HG02981 (cell line): ENCODE results near the gene MECR.
A peak's percentile ranks its signal among the peaks of the same experiment; 100 is the strongest.

ENCODE experiments used
- ATAC-seq: cut with Tn5 transposase; IDR thresholded peaks from one replicate; pipeline ENCODE4 v1.9.1; 2021; ENCODE audit warnings: mild to moderate bottlenecking, moderate library complexity; ENCODE audit not compliant: unreplicated experiment

The MECR gene, protein sequence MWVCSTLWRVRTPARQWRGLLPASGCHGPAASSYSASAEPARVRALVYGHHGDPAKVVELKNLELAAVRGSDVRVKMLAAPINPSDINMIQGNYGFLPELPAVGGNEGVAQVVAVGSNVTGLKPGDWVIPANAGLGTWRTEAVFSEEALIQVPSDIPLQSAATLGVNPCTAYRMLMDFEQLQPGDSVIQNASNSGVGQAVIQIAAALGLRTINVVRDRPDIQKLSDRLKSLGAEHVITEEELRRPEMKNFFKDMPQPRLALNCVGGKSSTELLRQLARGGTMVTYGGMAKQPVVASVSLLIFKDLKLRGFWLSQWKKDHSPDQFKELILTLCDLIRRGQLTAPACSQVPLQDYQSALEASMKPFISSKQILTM

DNA sequence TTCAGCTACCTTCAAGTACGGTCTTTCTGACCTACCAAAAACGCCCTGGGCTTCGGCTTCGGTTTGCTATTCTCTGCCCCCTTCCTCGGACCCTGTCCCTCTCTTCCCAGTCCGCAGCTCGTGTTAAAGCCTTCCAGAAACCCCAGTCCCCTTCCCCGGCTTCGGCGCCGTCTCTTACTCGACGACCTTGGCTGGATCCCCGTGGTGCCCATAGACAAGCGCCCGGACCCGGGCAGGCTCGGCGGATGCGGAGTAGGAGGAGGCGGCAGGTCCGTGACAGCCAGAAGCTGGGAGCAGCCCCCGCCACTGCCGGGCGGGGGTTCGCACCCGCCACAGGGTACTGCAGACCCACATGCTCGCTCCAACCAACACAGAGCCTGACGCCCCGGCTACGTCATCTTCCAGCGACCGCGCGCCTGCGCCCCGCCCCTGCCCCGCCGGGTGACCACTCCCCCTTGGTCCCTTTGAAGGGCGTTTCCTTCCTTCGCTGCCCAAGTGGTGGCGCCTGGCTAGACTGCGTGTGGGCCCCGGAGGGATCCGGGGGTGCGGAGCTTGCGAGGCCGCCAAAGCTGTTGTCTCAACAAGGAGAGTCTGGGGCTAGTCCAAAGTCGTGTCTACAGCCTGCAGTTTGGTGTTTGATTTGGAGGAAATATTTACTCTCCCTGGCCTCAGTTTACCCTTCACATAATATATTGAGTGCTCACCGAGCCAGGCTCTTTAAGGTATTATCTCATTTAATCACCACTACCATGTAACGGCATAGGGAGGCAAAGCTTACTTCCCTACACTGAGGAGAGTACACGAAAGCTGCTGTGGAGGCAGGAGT is at the start of gene MECR:
Gene MECR, minus strand, starts transcription at position 382 of the 826 bp plus-strand sequence. Its CDS starts 28 bp downstream, at position 354.
- ATAC-seq, result peak; percentile 96

GRCh38 chr1:29279951-29280391 is 49.2 kb upstream of the MECR start:
- ATAC-seq, result no peak

- ATAC-seq, result no peak
Measured at GRCh38 chr1:29279406-29279805, 48.7 kb upstream of the MECR start.

GRCh38 chr1:29278124-29278523 is 47.4 kb upstream of the MECR start:
- ATAC-seq, result no peak

DNA sequence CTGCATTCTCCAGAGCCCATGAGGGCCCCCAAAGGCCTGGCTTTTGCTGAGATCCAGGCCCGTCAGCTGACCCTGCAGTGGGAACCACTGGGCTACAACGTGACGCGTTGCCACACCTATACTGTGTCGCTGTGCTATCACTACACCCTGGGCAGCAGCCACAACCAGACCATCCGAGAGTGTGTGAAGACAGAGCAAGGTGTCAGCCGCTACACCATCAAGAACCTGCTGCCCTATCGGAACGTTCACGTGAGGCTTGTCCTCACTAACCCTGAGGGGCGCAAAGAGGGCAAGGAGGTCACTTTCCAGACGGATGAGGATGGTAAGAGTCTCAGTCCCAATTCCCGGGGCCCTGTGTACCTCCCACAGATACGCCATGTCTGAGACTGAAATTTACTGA is 44.7 kb upstream of the MECR start:
- ATAC-seq, result no peak

- ATAC-seq, result no peak
Measured at GRCh38 chr1:29272147-29272907, 41.6 kb upstream of the MECR start.

DNA sequence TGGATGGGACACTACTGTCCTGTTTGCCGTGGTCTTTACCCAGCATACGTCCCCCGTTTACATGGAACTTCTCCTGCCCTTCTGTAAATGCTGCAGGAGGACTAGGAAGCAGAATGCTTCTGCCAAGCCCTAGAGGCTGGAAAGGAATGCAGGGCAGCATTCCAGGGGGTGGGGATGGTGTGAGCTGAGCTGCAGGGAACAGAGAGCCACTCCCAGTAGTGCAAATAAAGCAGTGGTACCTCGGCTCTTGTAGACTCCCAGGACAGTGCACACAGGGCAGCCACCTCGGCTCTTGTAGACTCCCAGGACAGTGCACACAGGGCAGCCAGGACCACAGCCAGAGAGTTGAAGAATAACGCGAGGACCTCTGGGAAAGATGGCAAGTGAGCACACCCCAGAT is 41.0 kb upstream of the MECR start:
- no peak for ATAC-seq

DNA sequence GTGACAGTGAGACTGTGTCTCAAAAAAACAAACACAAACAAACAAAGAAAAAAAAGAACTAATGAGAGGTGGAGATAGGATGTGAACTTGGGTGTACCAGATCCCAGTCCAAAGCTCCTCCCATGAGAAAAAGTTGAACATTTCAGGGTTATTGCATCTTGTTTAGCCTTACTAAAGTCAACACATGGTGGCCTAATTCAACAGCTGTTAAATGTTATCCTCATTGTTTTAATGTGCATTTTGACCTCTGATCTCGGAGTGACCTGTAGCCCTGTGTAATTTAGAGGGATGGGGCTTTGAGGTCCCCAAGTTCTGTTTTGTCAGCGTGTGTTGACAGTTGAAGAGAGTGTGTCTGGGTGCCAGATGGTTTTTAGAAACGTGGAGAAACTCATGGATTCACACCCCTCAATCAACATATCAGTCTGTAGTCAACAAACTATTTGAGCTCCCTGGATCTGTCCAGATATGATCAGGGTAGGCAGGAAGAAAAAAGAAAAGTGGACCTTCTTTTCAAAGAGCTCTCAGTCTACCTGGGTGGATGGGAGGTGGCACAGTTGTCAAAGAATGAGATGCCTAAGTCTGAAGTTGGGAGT is 40.3 kb upstream of the MECR start:
- no peak for ATAC-seq

GRCh38 chr1:29269382-29269781 is 38.6 kb upstream of the MECR start:
- no peak for ATAC-seq

DNA sequence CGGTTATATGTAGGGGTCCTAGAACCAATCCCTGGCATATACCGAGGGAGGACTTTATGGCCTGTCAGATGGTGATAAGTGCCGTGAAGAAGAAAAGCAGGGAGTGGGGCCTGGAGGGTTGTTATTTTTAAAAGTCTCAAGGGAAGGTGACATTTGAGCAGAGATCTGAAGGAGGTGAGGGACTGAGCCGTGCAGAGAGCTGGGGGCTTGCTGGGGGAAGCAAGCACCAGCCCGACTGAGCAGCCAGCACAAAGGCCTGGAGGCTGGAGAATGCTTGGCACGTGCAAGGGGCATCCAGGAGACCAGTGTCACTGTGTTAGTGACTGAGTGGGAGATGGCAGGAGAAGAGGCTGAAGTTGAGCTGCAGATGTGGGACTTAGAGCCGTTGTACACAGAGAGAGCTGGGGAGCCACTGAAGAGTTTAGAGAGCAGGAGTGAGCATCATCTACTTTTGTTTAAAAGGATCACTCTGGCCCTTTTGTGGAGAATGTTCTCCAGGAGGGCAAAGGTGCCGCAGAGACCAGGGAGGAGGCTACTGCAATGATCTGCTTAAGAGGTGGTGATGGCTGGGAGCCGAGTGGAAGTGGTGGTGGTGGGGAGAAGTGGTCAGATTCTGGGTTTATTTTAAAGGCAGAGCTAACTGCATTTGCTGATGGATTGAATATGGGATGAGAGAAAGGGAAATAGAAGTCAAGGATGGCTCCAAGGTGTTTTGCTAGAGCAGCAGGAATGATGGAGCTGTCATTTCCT is 36.8 kb upstream of the MECR start:
- no peak for ATAC-seq

GRCh38 chr1:29266912-29267311 is 36.2 kb upstream of the MECR start:
- ATAC-seq, result no peak

GRCh38 chr1:29264773-29265389 is 34.1 kb upstream of the MECR start:
- ATAC-seq, result no peak

DNA sequence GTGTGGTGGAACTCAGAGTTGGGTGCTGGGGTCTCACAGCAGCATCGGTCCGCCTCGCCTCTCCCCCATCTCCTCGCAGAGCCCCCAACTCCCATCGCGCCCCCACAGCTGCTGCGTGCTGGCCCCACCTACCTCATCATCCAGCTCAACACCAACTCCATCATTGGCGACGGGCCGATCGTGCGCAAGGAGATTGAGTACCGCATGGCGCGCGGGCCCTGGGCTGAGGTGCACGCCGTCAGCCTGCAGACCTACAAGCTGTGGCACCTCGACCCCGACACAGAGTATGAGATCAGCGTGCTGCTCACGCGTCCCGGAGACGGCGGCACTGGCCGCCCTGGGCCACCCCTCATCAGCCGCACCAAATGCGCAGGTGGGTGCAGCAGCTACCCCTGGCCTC is 29.8 kb upstream of the MECR start:
- no peak for ATAC-seq

- ATAC-seq, result no peak
Measured at GRCh38 chr1:29259802-29260441, 29.2 kb upstream of the MECR start.

GRCh38 chr1:29258976-29259801 is 28.5 kb upstream of the MECR start:
- ATAC-seq, result no peak

DNA sequence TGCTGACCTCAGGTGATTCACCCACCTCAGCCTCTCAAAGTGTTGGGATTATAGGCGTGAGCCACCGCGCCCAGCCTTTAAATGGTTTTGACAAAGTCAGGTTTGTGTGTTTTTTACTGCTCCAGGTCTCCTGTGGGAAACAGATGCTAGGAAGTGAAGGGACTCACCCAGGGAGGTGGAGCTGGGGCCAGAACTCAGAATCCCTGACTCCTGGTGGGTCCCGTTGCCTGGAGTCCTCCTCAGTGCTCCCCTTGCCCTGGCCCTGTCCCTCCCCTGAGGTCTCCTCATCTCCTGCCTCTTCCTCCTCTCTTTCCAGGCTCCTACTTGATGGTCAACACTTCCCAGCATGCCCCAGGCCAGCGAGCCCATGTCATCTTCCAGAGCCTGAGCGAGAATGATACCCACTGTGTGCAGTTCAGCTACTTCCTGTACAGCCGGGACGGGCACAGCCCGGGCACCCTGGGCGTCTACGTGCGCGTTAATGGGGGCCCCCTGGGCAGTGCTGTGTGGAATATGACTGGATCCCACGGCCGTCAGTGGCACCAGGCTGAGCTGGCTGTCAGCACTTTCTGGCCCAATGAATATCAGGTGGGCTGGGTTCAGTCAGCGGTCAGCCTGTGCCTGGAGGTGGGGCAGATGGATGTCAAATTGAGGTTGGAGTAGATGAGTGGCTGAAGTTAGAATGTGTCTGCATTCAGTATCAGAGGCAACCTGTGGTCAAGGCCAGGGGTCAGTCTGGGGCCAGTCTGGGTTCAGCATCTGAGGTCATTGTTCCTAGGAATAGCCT is 27.6 kb upstream of the MECR start:
- no peak for ATAC-seq

- ATAC-seq, result no peak
Measured at GRCh38 chr1:29256979-29257804, 26.5 kb upstream of the MECR start.
